ENCODE measurements around the gene ACRBP. TPM values are rescaled to one million over a fixed set of nuclear protein-coding genes. Genes with fewer than 3 reads are reported as not detected.

The ACRBP gene
- total and polyA plus RNA-seq, 2 donors (not counting 1 experiment from before 2014, with no cell fraction given): 10.7 to 12.3 TPM

GRCh38 chr12:6635375-6635855 lies 11.8 kb downstream of the ACRBP start:
- CTCF ChIA-PET: interaction anchor here (0.6 to 5.9 kb wide), 16 partner anchors 9 to 308 kb away, joined by 3 to 58 read pairs (median 4); partner anchors contain the start of genes ACRBP, C12orf57, MLF2 and NOP2
- peak overlapping the region; percentile 36 to 91 (median 71) for H3K4me3 ChIP-seq (ENCODE audit: control extremely low read depth in 1 of 5, extremely low read depth in 1 of 5, insufficient read depth in 1 of 5, low read depth in 2 of 5, low read length in 4 of 5)

More at GRCh38 chr12:6635375-6635855, 11.8 kb downstream of the ACRBP start:
- H3K9me3 Mint-ChIP-seq (ENCODE audit: insufficient read depth): no peaks in the 10 kb centered on the region
- H3K27ac Mint-ChIP-seq: peak overlapping the region; percentile 99
- Histone ChIP-seq H3K9ac (ENCODE audit: low read length) (peak overlapping the region; percentile 83), H3K9me3 (ENCODE audit: control extremely low read depth in 1 of 3, control insufficient read depth in 2 of 3, insufficient read depth in 1 of 3, low read length in 2 of 3) (no peaks in the 10 kb centered on the region), H2AFZ (ENCODE audit: insufficient read depth, low read depth, low read length, poor library complexity, severe bottlenecking) (peak overlapping the region; percentile 68), H3K36me3 (replicated peaks in 1 of 2; ENCODE audit: control extremely low read depth in 1 of 2, control insufficient read depth in 1 of 2, extremely low read depth in 1 of 2, insufficient read depth in 2 of 2, low read length in 1 of 2) (peaks cover 0 to 15% of the 10 kb centered on the region in 2 experiments), H3K27me3 (replicated peaks in 1 of 4; ENCODE audit: control extremely low read depth in 1 of 4, control insufficient read depth in 3 of 4, insufficient read depth in 4 of 4, low read length in 3 of 4) (no peaks in the 10 kb centered on the region), H4K20me1 (ENCODE audit: control insufficient read depth, insufficient read depth, low read length, poor library complexity, severe bottlenecking) (no peaks in the 10 kb centered on the region), H3K27ac (ENCODE audit: low read length in 2 of 2) (peak overlapping the region; percentile 86 to 91), H3K4me1 (ENCODE audit: control insufficient read depth in 2 of 2, insufficient read depth in 2 of 2, low read length in 2 of 2) (peaks cover 79 to 95% of the 10 kb centered on the region in 2 donors), H3K79me2 (ENCODE audit: control insufficient read depth, insufficient read depth, low read length) (peaks cover 98% of the 10 kb centered on the region), H3K4me2 (replicated peaks; ENCODE audit: low read depth, low read length, poor library complexity, severe bottlenecking) (peak overlapping the region; percentile 94)
- POLR2A ChIA-PET: interaction anchor here (0.6 to 2.7 kb wide), 20 partner anchors 8 to 117 kb away, joined by 3 to 25 read pairs (median 5); partner anchors contain the start of genes ACRBP, COPS7A, MLF2 and NOP2
- H3K27me3 Mint-ChIP-seq: no peaks in the 10 kb centered on the region
- WGBS (ENCODE audit: insufficient coverage): 0% methylated on average over 5 of the region's 5 CpGs
- ATAC-seq (ENCODE audit: low read depth): peak; percentile 71
- peak; percentile 68 for DNase-seq
- TF ChIP-seq CTCF (IDR thresholded peaks at IDR 0.05) (no peak), EZH2 (IDR thresholded peaks at IDR 0.05; ENCODE audit: borderline replicate concordance, insufficient read depth, low read depth, low read length, poor library complexity, severe bottlenecking) (no peak)
- H3K4me3 Mint-ChIP-seq: peak overlapping the region; percentile 97
- intact Hi-C loops (cut with micrococcal nuclease): loop anchor here (1.0 to 10.0 kb wide), 6 partner anchors 8 to 309 kb away; partner anchors contain the start of genes C12orf57, ING4 and RNU7-1
- H3K4me1 Mint-ChIP-seq: peaks cover 84% of the 10 kb centered on the region

Measured in B cell (primary cell).